Esophagus squamous epithelium (tissue), 4 donors: ENCODE results near the gene ZNF77.

Source experiments
- POLR2A ChIP-seq, 4 donors: fragments of 450-650 bp; IDR thresholded peaks; one replicate each; pipeline ENCODE4 v1.6.1; 2017; ENCODE audit warnings: antibody characterized with exemption in 4 of 4, mild to moderate bottlenecking in 4 of 4, moderate library complexity in 3 of 4
- TF ChIP-seq, protein P1 (sequence below), 6 experiments: fragments of 450-650 bp in 4 of 6; fragments of 200-600 bp in 2 of 6; sonication (generic) in 2 of 6; IDR thresholded peaks; one replicate each; pipeline ENCODE4 v1.5.1; 2016 to 2019; ENCODE audit warnings: antibody characterized with exemption in 6 of 6, mild to moderate bottlenecking in 4 of 6, moderate library complexity in 4 of 6

DNA sequence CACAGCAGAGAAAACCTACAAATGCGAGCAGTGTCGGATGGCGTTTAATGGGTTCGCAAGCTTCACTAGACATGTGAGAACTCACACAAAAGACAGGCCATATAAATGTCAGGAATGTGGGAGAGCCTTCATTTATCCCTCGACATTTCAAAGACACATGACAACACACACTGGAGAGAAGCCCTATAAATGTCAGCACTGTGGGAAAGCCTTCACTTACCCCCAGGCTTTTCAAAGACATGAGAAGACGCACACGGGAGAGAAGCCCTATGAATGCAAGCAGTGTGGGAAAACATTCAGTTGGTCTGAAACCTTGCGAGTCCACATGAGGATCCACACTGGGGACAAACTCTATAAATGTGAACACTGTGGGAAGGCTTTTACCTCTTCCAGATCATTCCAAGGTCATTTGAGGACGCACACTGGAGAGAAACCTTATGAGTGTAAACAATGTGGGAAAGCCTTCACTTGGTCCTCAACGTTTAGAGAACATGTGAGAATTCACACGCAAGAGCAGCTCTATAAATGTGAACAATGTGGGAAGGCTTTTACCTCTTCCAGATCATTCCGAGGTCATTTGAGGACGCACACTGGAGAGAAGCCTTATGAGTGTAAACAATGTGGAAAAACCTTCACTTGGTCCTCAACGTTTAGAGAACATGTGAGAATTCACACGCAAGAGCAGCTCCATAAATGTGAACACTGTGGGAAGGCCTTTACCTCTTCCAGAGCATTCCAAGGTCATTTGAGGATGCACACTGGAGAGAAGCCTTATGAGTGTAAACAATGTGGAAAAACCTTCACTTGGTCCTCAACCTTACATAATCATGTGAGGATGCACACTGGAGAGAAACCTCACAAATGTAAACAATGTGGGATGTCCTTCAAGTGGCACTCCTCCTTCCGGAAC, 27.2 kb downstream of the ZNF77 start:
- TF ChIP-seq, protein P1, sequence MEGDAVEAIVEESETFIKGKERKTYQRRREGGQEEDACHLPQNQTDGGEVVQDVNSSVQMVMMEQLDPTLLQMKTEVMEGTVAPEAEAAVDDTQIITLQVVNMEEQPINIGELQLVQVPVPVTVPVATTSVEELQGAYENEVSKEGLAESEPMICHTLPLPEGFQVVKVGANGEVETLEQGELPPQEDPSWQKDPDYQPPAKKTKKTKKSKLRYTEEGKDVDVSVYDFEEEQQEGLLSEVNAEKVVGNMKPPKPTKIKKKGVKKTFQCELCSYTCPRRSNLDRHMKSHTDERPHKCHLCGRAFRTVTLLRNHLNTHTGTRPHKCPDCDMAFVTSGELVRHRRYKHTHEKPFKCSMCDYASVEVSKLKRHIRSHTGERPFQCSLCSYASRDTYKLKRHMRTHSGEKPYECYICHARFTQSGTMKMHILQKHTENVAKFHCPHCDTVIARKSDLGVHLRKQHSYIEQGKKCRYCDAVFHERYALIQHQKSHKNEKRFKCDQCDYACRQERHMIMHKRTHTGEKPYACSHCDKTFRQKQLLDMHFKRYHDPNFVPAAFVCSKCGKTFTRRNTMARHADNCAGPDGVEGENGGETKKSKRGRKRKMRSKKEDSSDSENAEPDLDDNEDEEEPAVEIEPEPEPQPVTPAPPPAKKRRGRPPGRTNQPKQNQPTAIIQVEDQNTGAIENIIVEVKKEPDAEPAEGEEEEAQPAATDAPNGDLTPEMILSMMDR (IDR thresholded peaks at IDR 0.05), result no peak
- TF ChIP-seq POLR2A (IDR thresholded peaks at IDR 0.05), result no peak
